HepG2 (cell line): ENCODE measurements around the gene TM4SF20. TPM values are rescaled to one million over a fixed set of nuclear protein-coding genes. Genes with fewer than 3 reads are reported as not detected.

ENCODE experiments used
- ARHGAP35 ChIP-seq: sonication (generic); formaldehyde crosslinking; IDR thresholded peaks from 2 replicates; pipeline ENCODE4 v1.9.0; 2022; ENCODE audit warnings: mild to moderate bottlenecking, inconsistent platforms, moderate library complexity, missing genetic modification reagents, borderline replicate concordance
- DNMT1 ChIP-seq: sonication (generic); formaldehyde crosslinking; IDR thresholded peaks from 2 replicates; pipeline ENCODE4 v1.5.1; 2020; ENCODE audit warnings: mild to moderate bottlenecking, missing genetic modification reagents
- FUBP1 ChIP-seq: sonication (generic); formaldehyde crosslinking; IDR thresholded peaks from 2 replicates; pipeline ENCODE4 v1.5.1; 2020; ENCODE audit warnings: missing genetic modification reagents, mild to moderate bottlenecking, borderline replicate concordance
- HINFP ChIP-seq: sonication (generic); formaldehyde crosslinking; IDR thresholded peaks from 2 replicates; pipeline ENCODE4 v1.4.0; 2020; ENCODE audit warnings: low read depth, mild to moderate bottlenecking, missing genetic modification reagents
- KAT7 ChIP-seq: IDR thresholded peaks from 2 replicates; pipeline ENCODE4 v1.6.1; 2018; ENCODE audit warnings: borderline replicate concordance, missing compliant biosample characterization
- KLF11 ChIP-seq: IDR thresholded peaks from 2 replicates; pipeline ENCODE4 v1.6.1; 2016; ENCODE audit warnings: missing compliant biosample characterization
- LCORL ChIP-seq, 2 experiments: fragments of 450-650 bp in 1 of 2; sonication (generic) in 1 of 2; formaldehyde crosslinking in 1 of 2; IDR thresholded peaks; 2 replicates each; pipeline versions ENCODE4 v1.5.0 to v1.6.1; 2017 to 2020; ENCODE audit warnings: antibody characterized with exemption in 1 of 2, missing genetic modification reagents in 1 of 2
- LRRFIP1 ChIP-seq: sonication (generic); formaldehyde crosslinking; conservative IDR thresholded peaks from 2 replicates; pipeline ENCODE4 v1.4.0; 2020; ENCODE audit warnings: missing genetic modification reagents
- NKX3-1 ChIP-seq: sonication (generic); formaldehyde crosslinking; IDR thresholded peaks from 2 replicates; pipeline ENCODE4 v1.5.0; 2020; ENCODE audit warnings: missing genetic modification reagents
- PRPF4 ChIP-seq: fragments of 200-400 bp; formaldehyde crosslinking; IDR thresholded peaks from 2 replicates; pipeline ENCODE4 v1.6.1; 2016; ENCODE audit warnings: low read length, low read depth; ENCODE audit not compliant: poor library complexity, severe bottlenecking
- SIN3A ChIP-seq: IDR thresholded peaks from 2 replicates; pipeline ENCODE4 v1.6.1; 2011; ENCODE audit warnings: low read depth, mild to moderate bottlenecking, control low read depth, low read length, borderline replicate concordance
- TBX2 ChIP-seq: sonication (generic); formaldehyde crosslinking; IDR thresholded peaks from 2 replicates; pipeline ENCODE4 v1.5.0; 2020; ENCODE audit warnings: missing genetic modification reagents, mild to moderate bottlenecking, borderline replicate concordance
- TEAD2 ChIP-seq: sonication (generic); formaldehyde crosslinking; IDR thresholded peaks from 2 replicates; pipeline ENCODE4 v1.9.0; 2021; ENCODE audit warnings: missing genetic modification reagents
- TFDP1 ChIP-seq: IDR thresholded peaks from 2 replicates; pipeline ENCODE4 v1.6.1; 2016; ENCODE audit warnings: missing compliant biosample characterization, missing genetic modification reagents, borderline replicate concordance
- ZNF136 ChIP-seq: sonication (generic); formaldehyde crosslinking; IDR thresholded peaks from 2 replicates; pipeline ENCODE4 v1.8.1; 2022; ENCODE audit warnings: low read depth, mild to moderate bottlenecking, moderate library complexity, missing genetic modification reagents
- ZNF18 ChIP-seq: sonication (generic); formaldehyde crosslinking; IDR thresholded peaks from 2 replicates; pipeline ENCODE4 v1.8.0; 2022; ENCODE audit warnings: mild to moderate bottlenecking, missing genetic modification reagents; ENCODE audit not compliant: insufficient replicate concordance
- ZNF430 ChIP-seq: sonication (generic); formaldehyde crosslinking; IDR thresholded peaks from 2 replicates; pipeline ENCODE4 v1.9.0; 2021; ENCODE audit warnings: mild to moderate bottlenecking, missing genetic modification reagents
- ZNF597 ChIP-seq: sonication (generic); formaldehyde crosslinking; IDR thresholded peaks from 2 replicates; pipeline ENCODE4 v1.5.0; 2020; ENCODE audit warnings: missing genetic modification reagents
- ZNF782 ChIP-seq: sonication (generic); formaldehyde crosslinking; IDR thresholded peaks from 2 replicates; pipeline ENCODE4 v1.4.0; 2020; ENCODE audit warnings: missing genetic modification reagents, mild to moderate bottlenecking, borderline replicate concordance
- ZSCAN22 ChIP-seq: sonication (generic); formaldehyde crosslinking; IDR thresholded peaks from 2 replicates; pipeline ENCODE4 v1.4.0; 2020; ENCODE audit warnings: mild to moderate bottlenecking, missing genetic modification reagents
- polyA plus RNA-seq, 8 experiments: library from polyadenylated mRNA; depleted of rRNA in 3 of 8; stranded (reverse) in 7 of 8; unstranded in 1 of 8; fragments of >200 nt; fragmentation: Illumina TruSeq in 4 of 8; extraction: Trizol in 4 of 8; gene quantifications; 2 replicates each; pipeline versions ENCODE4 v1.2.1 to v1.2.3, GENCODE V29; 2011 to 2016; ENCODE audit warnings: low read depth in 4 of 8, missing spikeins in 1 of 8, mixed read lengths in 1 of 8; ENCODE audit not compliant: insufficient read depth in 1 of 8
- total RNA-seq, 5 experiments: library from RNA; depleted of rRNA; stranded (reverse); fragments of >200 nt; fragmentation: Illumina TruSeq; extraction: Trizol; gene quantifications; 2 replicates each; pipeline ENCODE4 v1.2.3, GENCODE V29; 2016; ENCODE audit warnings: low read depth in 1 of 5

TM4SF20 gene
- total and polyA plus RNA-seq, 2 of the 13 experiments (the other 11 are each of a cell fraction or from before 2014, with no cell fraction given): not detected

- TF ChIP-seq KAT7 (CRISPR knock-in tag): 0 out of 2 replicates have a peak, but pooled peaks have one; percentile 25
- TF ChIP-seq TFDP1 (CRISPR knock-in tag): no peak
- TF ChIP-seq ZNF597 (CRISPR knock-in tag): no peak
- no peak for TF ChIP-seq LCORL (IDR thresholded peaks at IDR 0.05)
- TF ChIP-seq LCORL (CRISPR knock-in tag; IDR thresholded peaks at IDR 0.05): no peak
- no peak for TF ChIP-seq PRPF4
- TF ChIP-seq DNMT1 (CRISPR knock-in tag): no peak
- no peak for TF ChIP-seq SIN3A
- no peak for TF ChIP-seq KLF11
- no peak for TF ChIP-seq ZNF782 (CRISPR knock-in tag)
- TF ChIP-seq ARHGAP35 (CRISPR knock-in tag): no peak
- TF ChIP-seq ZNF430: no peak
- TF ChIP-seq FUBP1: no peak
- no peak for TF ChIP-seq ZSCAN22 (CRISPR knock-in tag)
- TF ChIP-seq LRRFIP1 (CRISPR knock-in tag): no peak
- TF ChIP-seq HINFP: no peak
- TF ChIP-seq TEAD2 (CRISPR knock-in tag): no peak
- TF ChIP-seq NKX3-1 (CRISPR knock-in tag): no peak
- no peak for TF ChIP-seq ZNF136 (CRISPR knock-in tag)
- no peak for TF ChIP-seq ZNF18 (CRISPR knock-in tag)
- TF ChIP-seq TBX2 (CRISPR knock-in tag): no peak
Observed at GRCh38 chr2:227339098-227339599, 40.0 kb downstream of the TM4SF20 start (continued).
